Kidney epithelial cell (primary cell): ENCODE results near the gene MAEA. TPM values are rescaled to one million over a fixed set of nuclear protein-coding genes. Genes with fewer than 3 reads are reported as not detected.

Experiments used
- DNase-seq: peaks from one replicate; pipeline ENCODE4 v3.0.0-alpha.2; 2010; ENCODE audit warnings: low read depth
- H3K27me3 ChIP-seq: 2 replicates; pipeline ENCODE4 v1.6.0; 2011; ENCODE audit warnings: low read length; ENCODE audit not compliant: control insufficient read depth, insufficient read depth
- H3K36me3 ChIP-seq: 2 replicates; pipeline ENCODE4 v1.5.1; 2011; ENCODE audit warnings: low read length; ENCODE audit not compliant: control insufficient read depth, insufficient read depth
- H3K4me3 ChIP-seq: 2 replicates; pipeline ENCODE4 v1.5.1; 2011; ENCODE audit warnings: low read depth, mild to moderate bottlenecking, control low read depth, low read length
- total RNA-seq: library from RNA; depleted of rRNA; stranded (reverse); fragments of >200 nt; gene quantifications from 2 replicates; pipeline ENCODE4 v1.2.3, GENCODE V29; 2015
- TF ChIP-seq, protein P1 (sequence below): IDR thresholded peaks from 2 replicates; pipeline ENCODE4 v1.5.1; 2011; ENCODE audit warnings: mild to moderate bottlenecking, moderate library complexity, low read length, control low read depth, inconsistent platforms; ENCODE audit not compliant: insufficient read depth, poor library complexity, severe bottlenecking

The MAEA gene
- total RNA-seq, 1 donor from 2014 or later = 79.1 TPM

- no peak overlapping the region for H3K4me3 ChIP-seq
- TF ChIP-seq, protein P1, sequence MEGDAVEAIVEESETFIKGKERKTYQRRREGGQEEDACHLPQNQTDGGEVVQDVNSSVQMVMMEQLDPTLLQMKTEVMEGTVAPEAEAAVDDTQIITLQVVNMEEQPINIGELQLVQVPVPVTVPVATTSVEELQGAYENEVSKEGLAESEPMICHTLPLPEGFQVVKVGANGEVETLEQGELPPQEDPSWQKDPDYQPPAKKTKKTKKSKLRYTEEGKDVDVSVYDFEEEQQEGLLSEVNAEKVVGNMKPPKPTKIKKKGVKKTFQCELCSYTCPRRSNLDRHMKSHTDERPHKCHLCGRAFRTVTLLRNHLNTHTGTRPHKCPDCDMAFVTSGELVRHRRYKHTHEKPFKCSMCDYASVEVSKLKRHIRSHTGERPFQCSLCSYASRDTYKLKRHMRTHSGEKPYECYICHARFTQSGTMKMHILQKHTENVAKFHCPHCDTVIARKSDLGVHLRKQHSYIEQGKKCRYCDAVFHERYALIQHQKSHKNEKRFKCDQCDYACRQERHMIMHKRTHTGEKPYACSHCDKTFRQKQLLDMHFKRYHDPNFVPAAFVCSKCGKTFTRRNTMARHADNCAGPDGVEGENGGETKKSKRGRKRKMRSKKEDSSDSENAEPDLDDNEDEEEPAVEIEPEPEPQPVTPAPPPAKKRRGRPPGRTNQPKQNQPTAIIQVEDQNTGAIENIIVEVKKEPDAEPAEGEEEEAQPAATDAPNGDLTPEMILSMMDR = no peak
- H3K36me3 ChIP-seq = no peaks in the 10 kb centered on the region
- H3K27me3 ChIP-seq = no peaks in the 10 kb centered on the region
- DNase-seq = no peak
These were observed 96.0 kb downstream of the MAEA start for GRCh38 chr4:1385373-1386340.

Other genes starting within 250 kb of the MAEA start
- 5.2 and 13.0 TPM in 2 replicates for gene RNF212, start 176.3 kb upstream of the MAEA start, total RNA-seq
- 9.7 and 10.9 TPM in 2 replicates for gene SPON2, start 117.3 kb upstream of the MAEA start, total RNA-seq
- 170 and 195 TPM in 2 replicates for gene CTBP1, start 40.8 kb upstream of the MAEA start, total RNA-seq
- 13.0 and 13.5 TPM in 2 replicates for gene UVSSA, start 57.3 kb downstream of the MAEA start, total RNA-seq
- gene NKX1-1, start 116.6 kb downstream of the MAEA start, total RNA-seq = not detected in 2 replicates